Thyroid gland (tissue), 4 donors: Measurements from ENCODE around the gene MRPS10. TPM values are rescaled to one million over a fixed set of nuclear protein-coding genes. Genes with fewer than 3 reads are reported as not detected.
A peak's percentile ranks its signal among the peaks of the same experiment; 100 is the strongest.
"Not testable (repeated sequence)": the region's sequence is repeated elsewhere in the genome, so short reads cannot be mapped to it uniquely, and the experiment has no call there.

Source experiments
- DNase-seq, 2 donors: peaks; one replicate each; pipeline ENCODE4 v3.0.0-alpha.2; 2019
- H3K27ac ChIP-seq, 3 donors: fragments of 200-600 bp; sonication (generic); 1 replicate in 2 of 3; 2 replicates in 1 of 3; pipeline ENCODE4 v1.5.1; 2016 to 2019; ENCODE audit warnings: mild to moderate bottlenecking in 1 of 3, moderate library complexity in 1 of 3
- H3K27me3 ChIP-seq: fragments of 200-600 bp; sonication (generic); one replicate; pipeline ENCODE4 v1.5.1; 2019
- H3K36me3 ChIP-seq, 2 donors: fragments of 200-600 bp; sonication (generic); one replicate each; pipeline ENCODE4 v1.5.1; 2016 to 2019
- H3K4me1 ChIP-seq, 2 donors: fragments of 200-600 bp; sonication (generic); one replicate each; pipeline ENCODE4 v1.5.1; 2017 to 2019
- H3K4me3 ChIP-seq, 3 donors: fragments of 200-600 bp; sonication (generic); replicated peaks in 1 of 3; 1 replicate in 2 of 3; 2 replicates in 1 of 3; pipeline ENCODE4 v1.5.1; 2016; ENCODE audit warnings: mild to moderate bottlenecking in 1 of 3
- H3K9me3 ChIP-seq: fragments of 200-600 bp; sonication (generic); one replicate; pipeline ENCODE4 v1.5.1; 2017
- CTCF ChIP-seq, 6 experiments: fragments of 200-600 bp in 3 of 6; fragments of 450-650 bp in 3 of 6; sonication (generic) in 3 of 6; IDR thresholded peaks; one replicate each; pipeline ENCODE4 v1.5.1; 2016 to 2019; ENCODE audit warnings: antibody characterized with exemption in 6 of 6, mild to moderate bottlenecking in 2 of 6, inconsistent platforms in 1 of 6, moderate library complexity in 1 of 6
- POLR2A ChIP-seq, 2 donors: fragments of 450-650 bp; IDR thresholded peaks; one replicate each; pipeline ENCODE4 v1.6.1; 2017; ENCODE audit warnings: antibody characterized with exemption in 2 of 2, mild to moderate bottlenecking in 2 of 2, moderate library complexity in 1 of 2
- WGBS, 2 donors: methylation state at CpG; one replicate each; pipeline ENCODE4 v1.1.5; 2017; 5-methylcytosine and 5-hydroxymethylcytosine counted together
- intact Hi-C: fragments of 100-400 bp; cut with DNase I; formaldehyde crosslinking; loops from one replicate; pipeline ENCODE4 v1.15.1; 2023
- total RNA-seq, 4 donors: library from RNA; depleted of rRNA; stranded (reverse); fragments of >200 nt; gene quantifications; one replicate each; pipeline ENCODE4 v1.2.3, GENCODE V29; 2016

MRPS10 gene
- total RNA-seq, 4 donors from 2014 or later, result 35.2 to 42.5 (median 36.9) TPM

- no peak for DNase-seq
- H3K36me3 ChIP-seq, result no peaks in the 10 kb centered on the region
- no peak overlapping the region for H3K4me3 ChIP-seq
- H3K4me1 ChIP-seq, result no peaks in the 10 kb centered on the region
- H3K9me3 ChIP-seq, result no peaks in the 10 kb centered on the region
- WGBS, 2 donors, result 73 to 77% methylated on average over 12 of the region's 12 CpGs
- intact Hi-C loops, result no loop called here
- TF ChIP-seq POLR2A (IDR thresholded peaks at IDR 0.05) (no peak), CTCF (IDR thresholded peaks at IDR 0.05) (no peak)
- no peaks in the 10 kb centered on the region for H3K27me3 ChIP-seq
- no peak overlapping the region for H3K27ac ChIP-seq
Measured at GRCh38 chr6:42224222-42225028, 6.8 kb upstream of the MRPS10 start.

- no peak for DNase-seq
- H3K9me3 ChIP-seq, result no peaks in the 10 kb centered on the region
- intact Hi-C loops, result no loop called here
- no peak overlapping the region for H3K4me3 ChIP-seq
- no peaks in the 10 kb centered on the region for H3K36me3 ChIP-seq
- H3K27ac ChIP-seq, result no peak overlapping the region
- H3K4me1 ChIP-seq, result no peaks in the 10 kb centered on the region
- no peak for TF ChIP-seq POLR2A (IDR thresholded peaks at IDR 0.05)
- TF ChIP-seq CTCF (IDR thresholded peaks at IDR 0.05), result no peak
- no peaks in the 10 kb centered on the region for H3K27me3 ChIP-seq
- WGBS, 2 donors, result 67 to 74% methylated on average over 7 of the region's 7 CpGs
Measured at GRCh38 chr6:42222448-42222847, 4.8 kb upstream of the MRPS10 start.

- TF ChIP-seq POLR2A (IDR thresholded peaks at IDR 0.05) (no peak), CTCF (IDR thresholded peaks at IDR 0.05) (no peak)
- Histone ChIP-seq H3K4me1 (peaks cover 4 to 8% of the 10 kb centered on the region in 2 donors), H3K27ac (no peak overlapping the region), H3K4me3 (no peak overlapping the region), H3K36me3 (no peaks in the 10 kb centered on the region), H3K9me3 (no peaks in the 10 kb centered on the region), H3K27me3 (no peaks in the 10 kb centered on the region)
- intact Hi-C loops, result no loop called here
- 87 to 90% methylated on average over 4 of the region's 4 CpGs for WGBS, 2 donors
- DNase-seq, result no peak
Measured at GRCh38 chr6:42221546-42221945, 3.9 kb upstream of the MRPS10 start.

GRCh38 chr6:42220807-42221206, 3.1 kb upstream of the MRPS10 start:
- TF ChIP-seq POLR2A (IDR thresholded peaks at IDR 0.05) (no peak), CTCF (IDR thresholded peaks at IDR 0.05) (no peak)
- Histone ChIP-seq H3K4me3 (no peak overlapping the region), H3K36me3 (no peaks in the 10 kb centered on the region), H3K9me3 (no peaks in the 10 kb centered on the region), H3K27ac (no peak overlapping the region), H3K27me3 (no peaks in the 10 kb centered on the region), H3K4me1 (peaks cover 7 to 10% of the 10 kb centered on the region in 2 donors)
- intact Hi-C loops, result no loop called here
- DNase-seq, result no peak
- 65 to 68% methylated on average over 6 of the region's 6 CpGs for WGBS, 2 donors

- no peak for DNase-seq
- Histone ChIP-seq H3K9me3 (no peaks in the 10 kb centered on the region), H3K4me3 (peak overlapping the region; percentile 14 to 69 (median 68)), H3K27me3 (no peaks in the 10 kb centered on the region), H3K27ac (peak overlapping the region in 2 of 3 donors; percentile 59 to 74), H3K4me1 (peaks cover 7 to 15% of the 10 kb centered on the region in 2 donors), H3K36me3 (peaks cover 8 to 11% of the 10 kb centered on the region in 2 donors)
- intact Hi-C loops, result loop anchor here (5.0 to 10.0 kb wide), 2 partner anchors 295 to 432 kb away; partner anchors contain the start of genes BYSL, MED20, PRICKLE4 and TOMM6
- no peak for TF ChIP-seq CTCF (IDR thresholded peaks at IDR 0.05)
- no peak for TF ChIP-seq POLR2A (IDR thresholded peaks at IDR 0.05)
- WGBS, 2 donors, result 0 to 3% methylated on average over 5 of the region's 5 CpGs
Measured at GRCh38 chr6:42217157-42217518, 523 bp downstream of the MRPS10 start.

GRCh38 chr6:42216495-42216894, 1.2 kb downstream of the MRPS10 start:
- peak overlapping the region in 1 of 3 donors; percentile 68 for H3K4me3 ChIP-seq
- not testable (repeated sequence) for H3K27ac ChIP-seq, H3K27me3 ChIP-seq, H3K9me3 ChIP-seq, DNase-seq
- H3K36me3 ChIP-seq, result peaks cover 12 to 18% of the 10 kb centered on the region in 2 donors
- WGBS, 2 donors, result 86 to 89% methylated on average over 18 of the region's 18 CpGs
- H3K4me1 ChIP-seq, result peaks cover 7 to 15% of the 10 kb centered on the region in 2 donors
- intact Hi-C loops, result loop anchor here (5.0 to 10.0 kb wide), 2 partner anchors 294 to 432 kb away; partner anchors contain the start of genes BYSL, MED20, PRICKLE4 and TOMM6
